Astrocyte (in vitro differentiated cells and primary cell): ENCODE data around the gene AFAP1L2. TPM values are rescaled to one million over a fixed set of nuclear protein-coding genes. Genes with fewer than 3 reads are reported as not detected.

ENCODE experiments used
- DNase-seq: peaks from one replicate; pipeline ENCODE4 v3.0.0-alpha.2; 2010; ENCODE audit warnings: low read depth
- FAIRE-seq: peaks from 2 replicates; lab custom pipeline; 2011; peaks lifted over from hg19 to GRCh38; lab: Jason Lieb, UNC
- H2AFZ ChIP-seq: 2 replicates; pipeline ENCODE4 v1.6.0; 2012; ENCODE audit warnings: low read depth, low read length, inconsistent platforms
- H3K27ac ChIP-seq: 2 replicates; pipeline ENCODE4 v1.5.1; 2011; ENCODE audit warnings: low read depth, low read length, inconsistent platforms
- H3K27me3 ChIP-seq: 2 replicates; pipeline ENCODE4 v1.6.0; 2011; ENCODE audit warnings: low read length, inconsistent platforms; ENCODE audit not compliant: insufficient read depth
- H3K36me3 ChIP-seq: 2 replicates; pipeline ENCODE4 v1.5.1; 2011; ENCODE audit warnings: low read length, inconsistent platforms; ENCODE audit not compliant: insufficient read depth
- H3K4me1 ChIP-seq: 2 replicates; pipeline ENCODE4 v1.5.1; 2011; ENCODE audit warnings: low read length, inconsistent platforms; ENCODE audit not compliant: insufficient read depth
- H3K4me2 ChIP-seq: 2 replicates; pipeline ENCODE4 v1.6.0; 2012; ENCODE audit warnings: low read length, inconsistent platforms
- H3K4me3 ChIP-seq: 2 replicates; pipeline ENCODE4 v1.5.1; 2011; ENCODE audit warnings: low read depth, mild to moderate bottlenecking, low read length, inconsistent platforms; ENCODE audit not compliant: insufficient read depth
- H3K79me2 ChIP-seq: 2 replicates; pipeline ENCODE4 v1.6.0; 2012; ENCODE audit warnings: mild to moderate bottlenecking, low read length, inconsistent platforms; ENCODE audit not compliant: insufficient read depth
- H3K9ac ChIP-seq: 2 replicates; pipeline ENCODE4 v1.6.0; 2012; ENCODE audit warnings: mild to moderate bottlenecking, low read length, inconsistent platforms
- H3K9me3 ChIP-seq: 2 replicates; pipeline ENCODE4 v1.5.1; 2012; ENCODE audit warnings: low read depth, mild to moderate bottlenecking, low read length, inconsistent platforms; ENCODE audit not compliant: insufficient read depth
- H4K20me1 ChIP-seq: 2 replicates; pipeline ENCODE4 v1.6.0; 2012; ENCODE audit warnings: low read length, inconsistent platforms; ENCODE audit not compliant: insufficient read depth
- H3K27ac Mint-ChIP-seq: one replicate; pipeline ENCODE4 v1.8.0; 2021; ENCODE audit warnings: mild to moderate bottlenecking, mixed read lengths; ENCODE audit not compliant: unreplicated experiment
- H3K27me3 Mint-ChIP-seq: one replicate; pipeline ENCODE4 v1.8.0; 2021; ENCODE audit warnings: low read depth, mixed read lengths; ENCODE audit not compliant: unreplicated experiment
- H3K36me3 Mint-ChIP-seq: one replicate; pipeline ENCODE4 v1.8.0; 2021; ENCODE audit warnings: low read depth, mixed read lengths; ENCODE audit not compliant: unreplicated experiment
- H3K4me1 Mint-ChIP-seq: one replicate; pipeline ENCODE4 v1.8.0; 2021; ENCODE audit warnings: low read depth, mixed read lengths; ENCODE audit not compliant: unreplicated experiment
- H3K4me3 Mint-ChIP-seq: one replicate; pipeline ENCODE4 v1.8.0; 2021; ENCODE audit warnings: mild to moderate bottlenecking, moderate library complexity, mixed read lengths; ENCODE audit not compliant: unreplicated experiment
- H3K9me3 Mint-ChIP-seq: one replicate; pipeline ENCODE4 v1.8.0; 2021; ENCODE audit warnings: mild to moderate bottlenecking, mixed read lengths; ENCODE audit not compliant: unreplicated experiment
- EZH2 ChIP-seq: IDR thresholded peaks from 2 replicates; pipeline ENCODE4 v1.6.1; 2012; ENCODE audit warnings: mild to moderate bottlenecking, low read length, inconsistent platforms; ENCODE audit not compliant: insufficient read depth
- total RNA-seq: library from RNA; stranded (reverse); gene quantifications from 2 replicates; pipeline ENCODE4 v1.2.1, GENCODE V29; 2021
- TF ChIP-seq, protein P1 (sequence below): IDR thresholded peaks from 2 replicates; pipeline ENCODE4 v1.5.1; 2011; ENCODE audit warnings: low read depth, mild to moderate bottlenecking, inconsistent platforms, low read length, moderate library complexity; ENCODE audit not compliant: insufficient read depth

Gene AFAP1L2
- total RNA-seq, 1 donor from 2014 or later = 26.6 TPM

DNA sequence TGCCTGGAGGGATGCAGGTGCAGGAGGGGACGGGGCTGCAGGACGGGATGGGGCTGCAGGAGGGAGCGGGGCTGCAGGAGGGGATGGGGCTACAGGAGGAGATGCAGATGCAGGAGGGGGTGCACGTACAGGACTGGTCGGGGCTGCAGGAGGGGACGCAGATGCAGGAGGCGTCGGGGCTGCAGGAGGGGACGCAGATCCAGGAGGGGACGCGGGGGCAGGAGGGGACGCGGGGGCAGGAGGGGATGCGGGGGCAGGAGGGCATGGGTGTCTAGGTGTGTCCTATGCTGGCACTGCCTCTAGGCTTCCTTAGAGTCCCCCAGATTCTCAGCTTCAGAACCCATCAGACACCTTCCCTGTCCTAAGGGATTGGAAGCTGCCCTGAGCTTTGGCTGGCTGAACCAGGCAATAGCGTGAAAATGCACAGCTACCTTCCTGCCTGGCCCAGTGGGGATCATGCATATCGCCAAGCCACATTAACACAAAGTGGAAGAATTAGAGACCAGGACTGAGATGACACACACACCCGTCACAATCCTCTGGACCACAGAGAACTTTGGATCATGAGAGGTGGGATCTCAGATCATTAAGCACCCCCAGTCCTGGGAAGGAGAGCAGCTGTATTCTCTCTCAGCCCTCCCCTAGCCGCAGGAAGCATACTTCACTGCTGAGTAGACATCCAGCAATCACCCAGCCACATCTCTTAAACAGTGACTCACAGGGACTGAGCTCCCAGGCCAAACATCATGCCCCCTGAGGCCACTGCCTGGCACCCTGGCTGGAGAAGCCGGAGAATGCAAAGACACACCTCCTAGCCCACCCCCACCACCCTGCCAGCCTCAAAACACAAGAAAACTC is 98.0 kb downstream of the AFAP1L2 start:
- DNase-seq (peak; percentile 99), FAIRE-seq (peak; percentile 93)
- Mint-ChIP-seq H3K4me3 (no peak overlapping the region), H3K9me3 (peaks cover 2% of the 10 kb centered on the region), H3K27me3 (no peaks in the 10 kb centered on the region), H3K27ac (peak overlapping the region; percentile 82), H3K4me1 (peaks cover 48% of the 10 kb centered on the region), H3K36me3 (peaks cover 12% of the 10 kb centered on the region)
- no peak overlapping the region for H3K4me3 ChIP-seq
- no peak for TF ChIP-seq EZH2
- TF ChIP-seq, protein P1, sequence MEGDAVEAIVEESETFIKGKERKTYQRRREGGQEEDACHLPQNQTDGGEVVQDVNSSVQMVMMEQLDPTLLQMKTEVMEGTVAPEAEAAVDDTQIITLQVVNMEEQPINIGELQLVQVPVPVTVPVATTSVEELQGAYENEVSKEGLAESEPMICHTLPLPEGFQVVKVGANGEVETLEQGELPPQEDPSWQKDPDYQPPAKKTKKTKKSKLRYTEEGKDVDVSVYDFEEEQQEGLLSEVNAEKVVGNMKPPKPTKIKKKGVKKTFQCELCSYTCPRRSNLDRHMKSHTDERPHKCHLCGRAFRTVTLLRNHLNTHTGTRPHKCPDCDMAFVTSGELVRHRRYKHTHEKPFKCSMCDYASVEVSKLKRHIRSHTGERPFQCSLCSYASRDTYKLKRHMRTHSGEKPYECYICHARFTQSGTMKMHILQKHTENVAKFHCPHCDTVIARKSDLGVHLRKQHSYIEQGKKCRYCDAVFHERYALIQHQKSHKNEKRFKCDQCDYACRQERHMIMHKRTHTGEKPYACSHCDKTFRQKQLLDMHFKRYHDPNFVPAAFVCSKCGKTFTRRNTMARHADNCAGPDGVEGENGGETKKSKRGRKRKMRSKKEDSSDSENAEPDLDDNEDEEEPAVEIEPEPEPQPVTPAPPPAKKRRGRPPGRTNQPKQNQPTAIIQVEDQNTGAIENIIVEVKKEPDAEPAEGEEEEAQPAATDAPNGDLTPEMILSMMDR = no peak
- no peaks in the 10 kb centered on the region for H3K36me3 ChIP-seq
- no peak overlapping the region for H2AFZ ChIP-seq
- peak overlapping the region; percentile 46 for H3K4me2 ChIP-seq
- peaks cover 42% of the 10 kb centered on the region for H3K4me1 ChIP-seq
- no peaks in the 10 kb centered on the region for H3K9me3 ChIP-seq
- H3K27me3 ChIP-seq = no peaks in the 10 kb centered on the region
- no peaks in the 10 kb centered on the region for H3K79me2 ChIP-seq
- peak overlapping the region; percentile 22 for H3K9ac ChIP-seq
- no peaks in the 10 kb centered on the region for H4K20me1 ChIP-seq
- peak overlapping the region; percentile 13 for H3K27ac ChIP-seq

- no peak for TF ChIP-seq EZH2
- TF ChIP-seq, protein P1 = no peak
- Histone ChIP-seq H3K4me1 (peaks cover 42% of the 10 kb centered on the region), H4K20me1 (no peaks in the 10 kb centered on the region), H2AFZ (no peak overlapping the region), H3K79me2 (no peaks in the 10 kb centered on the region), H3K9ac (no peak overlapping the region), H3K4me2 (no peak overlapping the region), H3K36me3 (no peaks in the 10 kb centered on the region), H3K9me3 (no peaks in the 10 kb centered on the region), H3K27me3 (no peaks in the 10 kb centered on the region), H3K27ac (no peak overlapping the region), H3K4me3 (no peak overlapping the region)
- Mint-ChIP-seq H3K9me3 (peaks cover 2% of the 10 kb centered on the region), H3K4me3 (no peak overlapping the region), H3K27me3 (no peaks in the 10 kb centered on the region), H3K4me1 (peaks cover 46% of the 10 kb centered on the region), H3K27ac (no peak overlapping the region), H3K36me3 (peaks cover 19% of the 10 kb centered on the region)
- FAIRE-seq (no peak), DNase-seq (no peak)
Observed at GRCh38 chr10:114305521-114305925, 98.8 kb downstream of the AFAP1L2 start.
